T follicular helper cell (primary cell): ENCODE data around the gene CADM1.
"Not testable (repeated sequence)": the region's sequence is repeated elsewhere in the genome, so short reads cannot be mapped to it uniquely, and the experiment has no call there.

Experiments
- DNase-seq: peaks from one replicate; pipeline ENCODE4 v3.0.0-alpha.2; 2020; ENCODE audit warnings: low read depth

The CADM1 gene

GRCh38 chr11:115476463-115477286, 27.5 kb downstream of the CADM1 start:
- DNase-seq, result no peak

GRCh38 chr11:115475564-115475963, 28.7 kb downstream of the CADM1 start:
- DNase-seq, result no peak

GRCh38 chr11:115474306-115474705, 29.9 kb downstream of the CADM1 start:
- DNase-seq, result not testable (repeated sequence)

GRCh38 chr11:115473167-115473566, 31.0 kb downstream of the CADM1 start:
- no peak for DNase-seq

GRCh38 chr11:115471367-115471766, 32.8 kb downstream of the CADM1 start:
- DNase-seq, result no peak

GRCh38 chr11:115470928-115471327, 33.3 kb downstream of the CADM1 start:
- no peak for DNase-seq

- no peak for DNase-seq
These were observed 34.9 kb downstream of the CADM1 start for GRCh38 chr11:115469361-115469760.

- DNase-seq, result no peak
These were observed 38.1 kb downstream of the CADM1 start for GRCh38 chr11:115466122-115466521.

GRCh38 chr11:115464269-115464668, 39.9 kb downstream of the CADM1 start:
- no peak for DNase-seq

GRCh38 chr11:115463606-115464005, 40.6 kb downstream of the CADM1 start:
- no peak for DNase-seq

GRCh38 chr11:115462757-115463156, 41.5 kb downstream of the CADM1 start:
- DNase-seq, result no peak

- no peak for DNase-seq
These were observed 42.1 kb downstream of the CADM1 start for GRCh38 chr11:115462004-115462541.

GRCh38 chr11:115460512-115460911, 43.7 kb downstream of the CADM1 start:
- no peak for DNase-seq

- DNase-seq, result no peak
These were observed 44.7 kb downstream of the CADM1 start for GRCh38 chr11:115459563-115459962.

GRCh38 chr11:115458877-115459276, 45.3 kb downstream of the CADM1 start:
- no peak for DNase-seq

GRCh38 chr11:115456019-115456418, 48.2 kb downstream of the CADM1 start:
- no peak for DNase-seq

GRCh38 chr11:115455613-115456012, 48.6 kb downstream of the CADM1 start:
- DNase-seq, result no peak

GRCh38 chr11:115454525-115454924, 49.7 kb downstream of the CADM1 start:
- DNase-seq, result no peak

- DNase-seq, result no peak
These were observed 50.3 kb downstream of the CADM1 start for GRCh38 chr11:115453693-115454490.

- DNase-seq, result no peak
These were observed 52.0 kb downstream of the CADM1 start for GRCh38 chr11:115452241-115452640.

- no peak for DNase-seq
These were observed 53.7 kb downstream of the CADM1 start for GRCh38 chr11:115450519-115450918.

GRCh38 chr11:115447273-115447864, 56.8 kb downstream of the CADM1 start:
- DNase-seq, result no peak
